Right ventricle myocardium inferior (tissue), 1 donor: ENCODE measurements around the gene SOS1. TPM values are rescaled to one million over a fixed set of nuclear protein-coding genes. Genes with fewer than 3 reads are reported as not detected.
"Not testable (repeated sequence)": the region's sequence is repeated elsewhere in the genome, so short reads cannot be mapped to it uniquely, and the experiment has no call there.

Experiments used
- ATAC-seq: fragments of 200-7000 bp; cut with Tn5 transposase; one replicate; pipeline ENCODE4 v1.9.1; 2020; ENCODE audit warnings: mild to moderate bottlenecking, moderate library complexity
- DNase-seq: peaks from one replicate; pipeline ENCODE4 v3.0.0; 2021; ENCODE audit errors: missing footprints
- intact Hi-C: fragments of 100-400 bp; cut with DNase I; formaldehyde crosslinking; loops from one replicate; pipeline ENCODE4 v1.11.0; 2022
- long read RNA-seq: library from polyadenylated mRNA; unstranded; transcript quantifications from one replicate; pipeline ENCODE4 v2.0.0, GENCODE V29; 2021
- total RNA-seq: library from RNA; stranded (reverse); fragmentation: NEBNext Ultra II Directional; extraction: Animal tissue kit (Norgen Biotek cat#: 25700); gene quantifications from one replicate; pipeline ENCODE4 v1.2.1, GENCODE V29; 2021
- donor health status: DM: no; HTN: yes; CAD: no; lungs with severe emphysema.

The SOS1 gene
- total RNA-seq = 23.8 TPM
- long read RNA-seq, partial matches to known transcripts = 0 of 4 reads
- long read RNA-seq, other reads (novel, unspliced or antisense) = 4 of 4 reads

DNA sequence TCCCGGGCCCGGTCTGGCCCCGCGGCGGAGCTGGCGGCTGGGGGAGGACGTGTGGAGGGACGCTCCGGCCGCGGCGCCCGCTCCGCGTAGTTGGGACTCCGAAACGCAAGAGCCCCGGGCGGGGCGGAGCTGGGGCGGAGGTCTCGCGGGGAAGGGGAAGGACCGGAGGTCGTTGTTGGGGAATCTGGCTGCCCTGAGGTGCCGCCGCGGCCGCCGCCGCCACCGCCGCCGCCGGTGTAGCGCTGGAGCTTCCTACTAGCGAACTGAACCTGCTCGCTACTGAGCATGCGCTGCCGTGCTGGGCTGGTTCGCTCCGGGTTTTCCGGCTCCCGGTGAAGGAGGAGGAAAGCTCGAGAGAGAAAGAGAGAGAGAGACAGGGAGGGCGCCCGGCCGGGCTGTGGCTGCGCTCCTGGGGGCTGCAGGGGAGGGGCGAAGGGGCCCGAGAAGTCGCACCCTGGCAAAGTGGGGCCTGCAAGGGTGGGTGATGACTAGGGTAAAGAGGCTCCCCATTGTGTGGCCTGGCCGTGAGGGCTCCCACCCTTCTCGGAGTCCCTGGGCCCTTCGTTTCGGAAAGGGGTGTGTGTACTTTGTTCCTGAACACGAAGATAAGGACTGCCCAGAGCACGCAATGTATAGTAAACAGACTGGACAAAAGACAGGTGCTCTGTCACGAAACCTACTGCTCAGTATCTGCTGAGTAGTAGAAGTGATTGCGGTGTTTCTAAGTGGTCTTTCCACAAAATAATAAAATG, at the start of gene SOS1:
TSS of gene SOS1 (minus strand) at position 281 of the 752 bp plus-strand sequence. CDS start 629 bp downstream, outside the sequence.
- peak; percentile 83 for ATAC-seq
- intact Hi-C loops = loop anchor here (1.0 to 5.0 kb wide), 2 partner anchors 64 to 107 kb away; no protein-coding TSS in a partner anchor
- peak; percentile 98 for DNase-seq

- intact Hi-C loops = no loop called here
- DNase-seq = no peak
- ATAC-seq = no peak
These were observed 43.2 kb upstream of the SOS1 start for GRCh38 chr2:39164089-39164488.

- no peak for ATAC-seq
- intact Hi-C loops = no loop called here
- no peak for DNase-seq
These were observed 40.1 kb upstream of the SOS1 start for GRCh38 chr2:39160982-39161381.

DNA sequence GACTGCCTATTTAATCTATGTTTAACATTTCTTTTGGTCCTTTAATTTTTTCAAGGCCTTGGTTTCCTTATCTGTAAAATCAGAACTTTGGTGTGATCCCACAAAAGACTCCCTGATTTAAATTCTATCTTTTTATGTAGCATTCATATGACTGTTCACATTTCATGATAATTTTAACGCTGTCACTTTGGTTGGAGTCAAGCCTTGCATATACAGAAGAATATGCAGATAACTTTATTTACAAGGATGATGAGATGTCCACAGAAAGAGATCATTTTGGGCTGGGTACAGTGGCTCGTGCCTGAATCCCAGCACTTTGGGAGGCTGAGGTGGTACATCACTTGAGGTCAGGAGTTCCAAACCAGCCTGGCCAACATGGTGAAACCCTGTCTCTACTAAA, 38.4 kb upstream of the SOS1 start:
- intact Hi-C loops = no loop called here
- DNase-seq (no peak), ATAC-seq (no peak)

DNA sequence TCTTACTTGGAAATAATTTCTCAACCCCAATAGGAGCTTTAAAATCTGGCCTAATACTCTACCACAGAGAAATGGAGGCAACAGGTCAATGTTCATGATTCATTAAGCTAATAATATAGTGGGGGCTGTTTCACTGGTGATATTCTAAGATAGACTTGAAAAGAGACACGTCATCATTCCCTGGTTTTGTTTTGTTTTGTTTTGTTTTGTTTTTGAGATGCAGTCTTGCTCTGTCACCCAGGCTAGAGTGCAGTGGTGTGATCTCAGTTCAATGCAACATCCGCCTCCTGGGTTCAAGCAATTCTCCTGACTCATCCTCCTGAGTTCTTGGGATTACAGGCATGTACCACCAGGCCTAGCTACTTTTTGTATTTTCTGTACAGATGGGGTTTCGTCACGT, 37.5 kb upstream of the SOS1 start:
- intact Hi-C loops = no loop called here
- ATAC-seq = no peak
- DNase-seq = no peak

DNA sequence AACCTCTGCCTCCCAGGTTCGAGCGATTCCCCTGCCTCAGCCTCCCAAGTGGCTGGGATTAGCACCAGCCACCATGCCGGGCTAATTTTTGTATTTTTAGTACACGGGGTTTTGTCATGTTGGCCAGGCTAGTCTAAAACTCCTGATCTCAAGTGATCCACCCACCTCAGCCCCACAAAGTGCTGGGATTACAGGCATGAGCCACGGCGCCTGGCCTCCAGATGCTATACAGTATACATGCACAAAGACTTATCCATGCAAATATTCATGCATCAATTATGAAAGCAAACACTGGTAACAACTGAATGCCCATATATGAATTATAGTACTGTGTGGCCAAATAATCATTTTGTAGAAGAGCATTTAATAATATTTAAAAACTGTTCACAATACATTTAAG, 36.0 kb upstream of the SOS1 start:
- no peak for DNase-seq
- intact Hi-C loops = no loop called here
- no peak for ATAC-seq

DNA sequence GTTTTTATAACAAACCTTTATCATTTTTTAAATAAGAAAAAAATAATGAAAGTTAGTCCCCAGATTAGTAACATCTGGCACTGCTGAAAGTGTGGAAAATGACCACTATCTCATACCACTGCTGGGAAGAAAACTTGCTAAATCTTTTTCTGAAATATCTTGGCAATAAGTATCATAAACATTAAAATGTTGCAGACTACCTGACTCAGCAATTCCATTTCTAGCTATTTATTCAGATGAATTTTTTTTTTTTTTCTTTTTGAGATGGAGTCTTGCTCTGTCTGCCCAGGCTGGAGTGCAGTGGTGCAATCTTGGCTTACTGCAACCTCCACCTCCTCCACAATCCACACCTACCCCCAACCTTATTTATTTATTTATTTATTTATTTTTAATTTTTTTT, 35.3 kb upstream of the SOS1 start:
- ATAC-seq (no peak), DNase-seq (no peak)
- intact Hi-C loops = no loop called here

DNA sequence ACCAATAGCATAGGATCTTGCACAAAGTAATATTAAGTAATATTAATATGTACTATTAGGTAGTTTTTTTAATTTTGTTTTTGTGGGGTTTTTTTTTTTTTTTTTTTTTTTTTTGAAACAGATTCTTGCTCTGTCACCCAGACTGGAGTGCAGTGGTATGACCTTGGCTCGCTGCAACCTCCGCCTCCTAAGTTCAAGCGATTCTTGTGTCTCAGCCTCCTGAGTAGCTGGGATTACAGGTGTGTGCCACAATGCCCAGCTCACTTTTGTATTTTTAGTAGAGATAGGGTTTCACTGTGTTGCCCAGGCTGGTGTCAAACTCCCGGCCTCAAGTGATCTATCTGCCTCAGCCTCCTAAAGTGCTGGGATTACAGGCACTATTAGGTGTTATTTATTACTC, 34.7 kb upstream of the SOS1 start:
- DNase-seq, intact Hi-C loops, ATAC-seq: not testable (repeated sequence)

DNA sequence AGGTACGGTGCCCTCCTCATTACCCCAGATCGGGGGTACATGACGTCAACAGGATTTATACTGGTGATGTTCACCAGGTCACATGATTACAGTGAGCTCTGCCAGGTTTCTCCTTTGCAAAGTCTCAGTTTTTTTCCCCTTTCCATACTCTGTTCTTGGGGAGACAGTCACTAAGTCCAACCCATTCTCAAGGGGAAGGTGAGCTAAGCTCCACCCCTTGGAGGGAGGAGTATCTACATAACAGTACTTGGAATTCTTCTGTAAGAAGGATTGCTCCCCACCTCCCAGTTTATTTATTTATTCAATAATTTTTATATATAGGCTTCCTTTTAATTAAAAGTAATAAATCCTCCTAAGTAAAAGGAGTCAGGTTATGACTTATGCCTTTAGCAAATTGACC, 34.1 kb upstream of the SOS1 start:
- ATAC-seq = no peak
- no peak for DNase-seq
- intact Hi-C loops = no loop called here

DNA sequence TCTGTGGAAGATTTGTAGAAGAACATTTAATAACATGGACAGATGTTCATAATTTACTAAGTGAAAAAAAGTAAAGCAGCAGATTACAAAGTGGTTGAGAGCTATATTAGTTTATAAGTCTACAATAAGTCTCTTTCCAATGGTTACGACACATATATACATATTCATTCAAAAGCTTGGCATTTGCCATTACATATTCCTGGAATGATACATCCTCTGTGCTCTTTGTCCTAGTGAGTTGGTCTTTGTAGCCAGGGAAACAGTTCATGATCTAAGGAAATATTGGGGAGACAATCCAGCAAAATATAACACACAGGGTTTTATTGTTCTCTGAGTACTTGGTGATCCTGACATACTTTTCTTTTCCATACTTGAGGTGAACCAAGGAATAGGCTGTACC, 32.5 kb upstream of the SOS1 start:
- DNase-seq (no peak), ATAC-seq (no peak)
- intact Hi-C loops = no loop called here

- intact Hi-C loops = no loop called here
- no peak for ATAC-seq
- DNase-seq = no peak
These were observed 31.7 kb upstream of the SOS1 start for GRCh38 chr2:39152504-39152903.

GRCh38 chr2:39150890-39151497, 30.1 kb upstream of the SOS1 start:
- intact Hi-C loops = no loop called here
- DNase-seq (no peak), ATAC-seq (no peak)

GRCh38 chr2:39150102-39150562, 29.3 kb upstream of the SOS1 start:
- ATAC-seq = no peak
- DNase-seq = no peak
- intact Hi-C loops = no loop called here

GRCh38 chr2:39146630-39147029, 25.8 kb upstream of the SOS1 start:
- ATAC-seq = no peak
- intact Hi-C loops = no loop called here
- DNase-seq = no peak

GRCh38 chr2:39145906-39146421, 25.1 kb upstream of the SOS1 start:
- intact Hi-C loops = no loop called here
- ATAC-seq (no peak), DNase-seq (no peak)

- ATAC-seq (no peak), DNase-seq (no peak)
- intact Hi-C loops = no loop called here
These were observed 23.6 kb upstream of the SOS1 start for GRCh38 chr2:39144416-39144815.

GRCh38 chr2:39142904-39143605, 22.2 kb upstream of the SOS1 start:
- intact Hi-C loops = no loop called here
- ATAC-seq (no peak), DNase-seq (no peak)

- intact Hi-C loops = no loop called here
- ATAC-seq (peak; percentile 66), DNase-seq (no peak)
These were observed 20.8 kb upstream of the SOS1 start for GRCh38 chr2:39141334-39142271.
